HFFc6 (cell line): ENCODE measurements around the gene TXN. TPM values are rescaled to one million over a fixed set of nuclear protein-coding genes. Genes with fewer than 3 reads are reported as not detected.

ENCODE experiments used
- DNase-seq: peaks from one replicate; pipeline ENCODE4 v3.0.0-alpha.2; 2018
- H3K27ac Mint-ChIP-seq: 2 replicates; pipeline ENCODE4 v1.8.0; 2020; ENCODE audit warnings: mild to moderate bottlenecking, mixed read lengths
- H3K27me3 Mint-ChIP-seq: 2 replicates; pipeline ENCODE4 v1.8.0; 2021; ENCODE audit warnings: mild to moderate bottlenecking, moderate library complexity, mixed read lengths; ENCODE audit not compliant: insufficient read depth
- H3K36me3 Mint-ChIP-seq: 2 replicates; pipeline ENCODE4 v1.8.0; 2021; ENCODE audit warnings: low read depth, mixed read lengths
- H3K4me1 Mint-ChIP-seq: 2 replicates; pipeline ENCODE4 v1.8.0; 2020; ENCODE audit warnings: low read depth, mixed read lengths
- H3K4me3 Mint-ChIP-seq: 2 replicates; pipeline ENCODE4 v1.8.0; 2020; ENCODE audit warnings: mild to moderate bottlenecking, moderate library complexity, mixed read lengths
- H3K9me3 Mint-ChIP-seq: 2 replicates; pipeline ENCODE4 v1.8.0; 2020; ENCODE audit warnings: mild to moderate bottlenecking, mixed read lengths
- CTCF ChIP-seq: fragments of 200-600 bp; sonication (generic); IDR thresholded peaks from 2 replicates; pipeline ENCODE4 v1.5.0; 2021; ENCODE audit warnings: antibody characterized with exemption, mild to moderate bottlenecking
- total RNA-seq, 6 experiments: library from RNA; stranded (reverse); fragmentation: NEBNext Ultra II Directional; extraction: Animal tissue kit (Norgen Biotek cat#: 25700); gene quantifications; 2 replicates in 1 of 6; 3 replicates in 5 of 6; pipeline ENCODE4 v1.2.3, GENCODE V29; 2021

TXN gene
- total RNA-seq, 6 experiments from 2014 or later, result 365 to 493 (median 450) TPM

GRCh38 chr9:110251212-110251611, 5.1 kb downstream of the TXN start:
- Mint-ChIP-seq H3K4me1 (peaks cover 30% of the 10 kb centered on the region), H3K27me3 (peaks cover 5% of the 10 kb centered on the region), H3K9me3 (no peaks in the 10 kb centered on the region), H3K4me3 (no peak overlapping the region), H3K27ac (no peak overlapping the region), H3K36me3 (peaks cover 54% of the 10 kb centered on the region)
- TF ChIP-seq CTCF, result no peak
- DNase-seq, result no peak

GRCh38 chr9:110249603-110250002, 6.7 kb downstream of the TXN start:
- H3K4me3 Mint-ChIP-seq, result no peak overlapping the region
- H3K9me3 Mint-ChIP-seq, result no peaks in the 10 kb centered on the region
- peaks cover 25% of the 10 kb centered on the region for H3K4me1 Mint-ChIP-seq
- no peak overlapping the region for H3K27ac Mint-ChIP-seq
- no peak for TF ChIP-seq CTCF
- DNase-seq, result no peak
- H3K36me3 Mint-ChIP-seq, result peaks cover 49% of the 10 kb centered on the region
- peaks cover 4% of the 10 kb centered on the region; the same call in 1 of the 2 replicates for H3K27me3 Mint-ChIP-seq

- DNase-seq, result no peak
- peaks cover 38% of the 10 kb centered on the region for H3K36me3 Mint-ChIP-seq
- no peak for TF ChIP-seq CTCF
- H3K27ac Mint-ChIP-seq, result no peak overlapping the region
- H3K9me3 Mint-ChIP-seq, result no peaks in the 10 kb centered on the region
- H3K4me3 Mint-ChIP-seq, result no peak overlapping the region
- H3K4me1 Mint-ChIP-seq, result peaks cover 12% of the 10 kb centered on the region
- H3K27me3 Mint-ChIP-seq, result peaks cover 4% of the 10 kb centered on the region; the same call in 1 of the 2 replicates
Observed at GRCh38 chr9:110248361-110248760, 7.9 kb downstream of the TXN start.

DNA sequence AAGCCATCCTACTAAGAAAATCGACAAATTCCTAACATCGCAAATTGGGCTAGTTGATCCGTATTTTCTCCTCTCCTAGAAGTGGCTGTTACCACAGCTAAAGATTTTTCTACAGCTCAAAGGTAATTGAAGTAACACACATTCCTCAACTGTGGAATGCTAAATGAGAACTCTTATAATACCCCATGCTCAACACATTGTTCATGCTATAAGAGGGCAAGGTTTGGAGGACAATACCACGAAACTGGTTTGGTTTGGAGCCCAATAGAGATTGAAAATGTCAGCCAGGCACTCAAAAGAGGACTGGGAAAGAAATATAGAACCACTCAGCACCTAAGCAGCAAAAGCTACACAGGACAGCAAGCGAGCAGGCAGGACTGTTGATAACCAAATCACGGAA, 10.1 kb downstream of the TXN start:
- Mint-ChIP-seq H3K36me3 (peaks cover 31% of the 10 kb centered on the region), H3K27ac (peak overlapping the region; percentile 16; the same call in 1 of the 2 replicates)

DNA sequence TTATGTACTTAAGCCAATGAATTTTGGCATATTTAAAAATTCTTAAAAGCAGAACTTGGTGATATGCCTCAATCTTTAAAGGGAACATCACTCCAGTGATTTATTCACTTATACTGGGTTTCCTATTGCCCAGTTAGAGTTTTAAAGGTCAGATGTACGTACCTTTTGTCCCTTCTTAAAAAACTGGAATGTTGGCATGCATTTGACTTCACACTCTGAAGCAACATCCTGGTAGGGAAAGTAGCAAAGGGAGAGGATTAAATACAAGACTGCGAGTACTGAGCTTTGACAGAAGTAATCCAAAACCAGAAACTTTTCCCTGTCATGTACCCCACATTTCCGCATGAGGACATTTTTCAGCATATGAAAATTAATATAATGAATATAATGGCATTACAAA, 11.7 kb downstream of the TXN start:
- H3K4me3 Mint-ChIP-seq, result no peak overlapping the region
- no peaks in the 10 kb centered on the region; the same call in 1 of the 2 replicates for H3K4me1 Mint-ChIP-seq
- no peak overlapping the region for H3K27ac Mint-ChIP-seq

More for the DNA sequence above, 10.1 kb downstream of the TXN start:
- Mint-ChIP-seq H3K4me3 (no peak overlapping the region), H3K9me3 (no peaks in the 10 kb centered on the region), H3K4me1 (no peaks in the 10 kb centered on the region; the same call in 1 of the 2 replicates), H3K27me3 (0 out of 2 replicates have a peak, but pooled peaks cover 2% of the 10 kb centered on the region)
- no peak for DNase-seq
- TF ChIP-seq CTCF, result no peak

More for the DNA sequence above, 11.7 kb downstream of the TXN start:
- Mint-ChIP-seq H3K9me3 (no peaks in the 10 kb centered on the region), H3K27me3 (0 out of 2 replicates have a peak, but pooled peaks cover 2% of the 10 kb centered on the region), H3K36me3 (peaks cover 22% of the 10 kb centered on the region)
- no peak for DNase-seq
- no peak for TF ChIP-seq CTCF
